Measurements from ENCODE around the gene SMPD1.

DNA sequence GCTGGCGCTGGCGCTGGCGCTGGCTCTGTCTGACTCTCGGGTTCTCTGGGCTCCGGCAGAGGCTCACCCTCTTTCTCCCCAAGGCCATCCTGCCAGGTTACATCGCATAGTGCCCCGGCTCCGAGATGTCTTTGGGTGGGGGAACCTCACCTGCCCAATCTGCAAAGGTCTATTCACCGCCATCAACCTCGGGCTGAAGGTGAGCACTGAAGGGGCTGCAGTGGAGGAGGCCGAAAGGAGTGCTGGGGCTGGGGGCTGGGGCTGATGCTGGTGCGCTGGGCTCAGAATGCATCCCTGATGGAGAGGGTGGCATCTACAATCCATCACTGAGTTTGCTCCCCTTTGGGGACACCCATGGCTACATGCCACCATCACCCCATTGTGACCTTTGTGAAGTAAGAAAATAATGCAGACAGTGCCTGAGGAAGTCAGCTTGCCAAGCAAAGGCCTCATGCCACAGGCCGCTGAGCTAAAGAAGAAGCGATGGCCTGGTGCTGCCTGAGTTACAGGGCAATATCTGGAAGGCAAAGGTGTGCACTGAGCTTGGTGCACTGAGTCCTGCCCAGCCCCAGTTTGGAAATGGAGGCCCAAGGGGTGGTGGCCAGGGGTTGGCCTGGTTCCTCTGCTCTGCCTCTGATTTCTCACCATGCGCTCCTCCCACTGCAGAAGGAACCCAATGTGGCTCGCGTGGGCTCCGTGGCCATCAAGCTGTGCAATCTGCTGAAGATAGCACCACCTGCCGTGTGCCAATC is 620 bp downstream of the SMPD1 start:
- TF ChIP-seq CTCF (IDR thresholded peaks at IDR 0.05), result no peak
- TF ChIP-seq POLR2A (IDR thresholded peaks at IDR 0.05), result no peak

Data from testis (tissue), 2 donors.